PFSK-1 (cell line): ENCODE data around the gene PPCDC.

ENCODE experiments used
- FOXP2 ChIP-seq: optimal IDR thresholded peaks from 2 replicates; pipeline ENCODE3; 2011; ENCODE audit warnings: borderline replicate concordance, control low read depth, inconsistent platforms; ENCODE audit not compliant: insufficient read depth; ENCODE audit errors: extremely low read length, extremely low read depth
- POLR2AphosphoS5 ChIP-seq: IDR thresholded peaks from 2 replicates; pipeline ENCODE4 v1.6.1; 2012; ENCODE audit warnings: low read depth, mild to moderate bottlenecking, control low read depth, low read length, moderate library complexity
- TAF1 ChIP-seq: IDR thresholded peaks from 2 replicates; pipeline ENCODE4 v1.6.1; 2012; ENCODE audit warnings: low read length, control low read depth, borderline replicate concordance; ENCODE audit not compliant: insufficient read depth

DNA sequence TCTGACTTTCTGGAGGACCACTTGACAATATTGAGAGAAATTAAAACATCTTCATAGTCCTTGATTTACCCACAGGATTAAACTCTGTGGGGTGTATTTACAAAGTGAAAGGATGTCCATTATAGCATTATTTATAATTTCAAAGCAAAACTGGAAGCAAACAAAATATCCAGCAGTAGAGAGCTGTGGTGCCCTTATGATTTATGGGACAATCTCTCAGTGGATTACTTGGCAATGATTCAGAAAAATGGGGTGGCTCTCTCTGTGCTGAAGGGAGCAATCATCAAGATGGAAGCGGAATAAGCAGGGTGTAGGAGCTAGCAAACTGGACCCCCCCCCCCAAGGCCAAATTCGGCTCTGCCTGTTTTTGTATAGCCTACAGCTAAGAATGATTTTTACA is 9.0 kb downstream of the PPCDC start:
- TF ChIP-seq TAF1, result no peak
- no peak for TF ChIP-seq POLR2AphosphoS5
- TF ChIP-seq FOXP2, result no peak
